ENCODE results near the gene NEFH.

- TF ChIP-seq, protein P1, sequence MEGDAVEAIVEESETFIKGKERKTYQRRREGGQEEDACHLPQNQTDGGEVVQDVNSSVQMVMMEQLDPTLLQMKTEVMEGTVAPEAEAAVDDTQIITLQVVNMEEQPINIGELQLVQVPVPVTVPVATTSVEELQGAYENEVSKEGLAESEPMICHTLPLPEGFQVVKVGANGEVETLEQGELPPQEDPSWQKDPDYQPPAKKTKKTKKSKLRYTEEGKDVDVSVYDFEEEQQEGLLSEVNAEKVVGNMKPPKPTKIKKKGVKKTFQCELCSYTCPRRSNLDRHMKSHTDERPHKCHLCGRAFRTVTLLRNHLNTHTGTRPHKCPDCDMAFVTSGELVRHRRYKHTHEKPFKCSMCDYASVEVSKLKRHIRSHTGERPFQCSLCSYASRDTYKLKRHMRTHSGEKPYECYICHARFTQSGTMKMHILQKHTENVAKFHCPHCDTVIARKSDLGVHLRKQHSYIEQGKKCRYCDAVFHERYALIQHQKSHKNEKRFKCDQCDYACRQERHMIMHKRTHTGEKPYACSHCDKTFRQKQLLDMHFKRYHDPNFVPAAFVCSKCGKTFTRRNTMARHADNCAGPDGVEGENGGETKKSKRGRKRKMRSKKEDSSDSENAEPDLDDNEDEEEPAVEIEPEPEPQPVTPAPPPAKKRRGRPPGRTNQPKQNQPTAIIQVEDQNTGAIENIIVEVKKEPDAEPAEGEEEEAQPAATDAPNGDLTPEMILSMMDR (IDR thresholded peaks at IDR 0.05), result no peak
- TF ChIP-seq POLR2A (IDR thresholded peaks at IDR 0.05), result no peak
Observed at GRCh38 chr22:29442976-29443375, 37.0 kb upstream of the NEFH start.
